ENCODE data around the gene ARHGEF11. TPM values are rescaled to one million over a fixed set of nuclear protein-coding genes. Genes with fewer than 3 reads are reported as not detected.

ARHGEF11 gene
- total and polyA plus RNA-seq, 4 donors: 5.8 to 23.7 (median 9.8) TPM

DNA sequence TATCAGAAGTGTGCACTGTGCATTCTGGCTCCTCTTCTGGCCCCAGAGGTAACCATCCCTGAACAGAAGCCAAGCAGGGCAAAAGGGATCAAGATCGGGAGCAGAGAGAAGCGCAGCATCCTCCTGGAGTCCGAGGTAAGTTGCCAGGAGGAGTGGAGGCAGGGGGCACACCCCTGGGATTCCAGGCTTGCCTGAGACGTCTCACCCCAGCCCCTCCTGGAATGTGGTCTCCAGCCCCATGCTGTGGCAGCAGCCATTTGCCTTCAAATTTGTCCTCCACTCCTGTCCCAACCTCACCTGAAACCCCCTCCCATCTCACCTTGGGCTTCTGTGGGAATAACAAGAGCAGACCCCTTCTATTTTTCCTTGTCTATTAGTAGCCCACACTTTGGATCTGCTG, 115.1 kb downstream of the ARHGEF11 start:
- no peaks in the 10 kb centered on the region for H3K9me3 ChIP-seq (ENCODE audit: control insufficient read depth in 4 of 4, low read length in 3 of 4)
- DNase-seq (ENCODE audit: low spot score): no peak
- no peak for TF ChIP-seq JUND (IDR thresholded peaks at IDR 0.05)
- no peak for TF ChIP-seq RAD21 (IDR thresholded peaks at IDR 0.05)
- TF ChIP-seq TAF1 (conservative IDR thresholded peaks at IDR 0.05): no peak
- TF ChIP-seq YY1 (IDR thresholded peaks at IDR 0.05): no peak
- TF ChIP-seq HNF4A (conservative IDR thresholded peaks at IDR 0.05): no peak
- TF ChIP-seq, protein P1, sequence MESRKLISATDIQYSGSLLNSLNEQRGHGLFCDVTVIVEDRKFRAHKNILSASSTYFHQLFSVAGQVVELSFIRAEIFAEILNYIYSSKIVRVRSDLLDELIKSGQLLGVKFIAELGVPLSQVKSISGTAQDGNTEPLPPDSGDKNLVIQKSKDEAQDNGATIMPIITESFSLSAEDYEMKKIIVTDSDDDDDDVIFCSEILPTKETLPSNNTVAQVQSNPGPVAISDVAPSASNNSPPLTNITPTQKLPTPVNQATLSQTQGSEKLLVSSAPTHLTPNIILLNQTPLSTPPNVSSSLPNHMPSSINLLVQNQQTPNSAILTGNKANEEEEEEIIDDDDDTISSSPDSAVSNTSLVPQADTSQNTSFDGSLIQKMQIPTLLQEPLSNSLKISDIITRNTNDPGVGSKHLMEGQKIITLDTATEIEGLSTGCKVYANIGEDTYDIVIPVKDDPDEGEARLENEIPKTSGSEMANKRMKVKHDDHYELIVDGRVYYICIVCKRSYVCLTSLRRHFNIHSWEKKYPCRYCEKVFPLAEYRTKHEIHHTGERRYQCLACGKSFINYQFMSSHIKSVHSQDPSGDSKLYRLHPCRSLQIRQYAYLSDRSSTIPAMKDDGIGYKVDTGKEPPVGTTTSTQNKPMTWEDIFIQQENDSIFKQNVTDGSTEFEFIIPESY (IDR thresholded peaks at IDR 0.05): no peak
- no peak for TF ChIP-seq GABPA (IDR thresholded peaks at IDR 0.05 in 1 of 2, conservative IDR thresholded peaks at IDR 0.05 in 1 of 2)
- TF ChIP-seq NR2F2 (IDR thresholded peaks at IDR 0.05): no peak
- TF ChIP-seq RXRA (IDR thresholded peaks at IDR 0.05): no peak
- TF ChIP-seq ATF3 (IDR thresholded peaks at IDR 0.05): no peak
- TF ChIP-seq EGR1 (IDR thresholded peaks at IDR 0.05; ENCODE audit: low read depth in 2 of 2): no peak
- TF ChIP-seq MAX (IDR thresholded peaks at IDR 0.05): no peak
- TF ChIP-seq, protein P2, sequence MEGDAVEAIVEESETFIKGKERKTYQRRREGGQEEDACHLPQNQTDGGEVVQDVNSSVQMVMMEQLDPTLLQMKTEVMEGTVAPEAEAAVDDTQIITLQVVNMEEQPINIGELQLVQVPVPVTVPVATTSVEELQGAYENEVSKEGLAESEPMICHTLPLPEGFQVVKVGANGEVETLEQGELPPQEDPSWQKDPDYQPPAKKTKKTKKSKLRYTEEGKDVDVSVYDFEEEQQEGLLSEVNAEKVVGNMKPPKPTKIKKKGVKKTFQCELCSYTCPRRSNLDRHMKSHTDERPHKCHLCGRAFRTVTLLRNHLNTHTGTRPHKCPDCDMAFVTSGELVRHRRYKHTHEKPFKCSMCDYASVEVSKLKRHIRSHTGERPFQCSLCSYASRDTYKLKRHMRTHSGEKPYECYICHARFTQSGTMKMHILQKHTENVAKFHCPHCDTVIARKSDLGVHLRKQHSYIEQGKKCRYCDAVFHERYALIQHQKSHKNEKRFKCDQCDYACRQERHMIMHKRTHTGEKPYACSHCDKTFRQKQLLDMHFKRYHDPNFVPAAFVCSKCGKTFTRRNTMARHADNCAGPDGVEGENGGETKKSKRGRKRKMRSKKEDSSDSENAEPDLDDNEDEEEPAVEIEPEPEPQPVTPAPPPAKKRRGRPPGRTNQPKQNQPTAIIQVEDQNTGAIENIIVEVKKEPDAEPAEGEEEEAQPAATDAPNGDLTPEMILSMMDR (IDR thresholded peaks at IDR 0.05; ENCODE audit: low read depth, low read length, missing input control): no peak
- TF ChIP-seq, protein P3, sequence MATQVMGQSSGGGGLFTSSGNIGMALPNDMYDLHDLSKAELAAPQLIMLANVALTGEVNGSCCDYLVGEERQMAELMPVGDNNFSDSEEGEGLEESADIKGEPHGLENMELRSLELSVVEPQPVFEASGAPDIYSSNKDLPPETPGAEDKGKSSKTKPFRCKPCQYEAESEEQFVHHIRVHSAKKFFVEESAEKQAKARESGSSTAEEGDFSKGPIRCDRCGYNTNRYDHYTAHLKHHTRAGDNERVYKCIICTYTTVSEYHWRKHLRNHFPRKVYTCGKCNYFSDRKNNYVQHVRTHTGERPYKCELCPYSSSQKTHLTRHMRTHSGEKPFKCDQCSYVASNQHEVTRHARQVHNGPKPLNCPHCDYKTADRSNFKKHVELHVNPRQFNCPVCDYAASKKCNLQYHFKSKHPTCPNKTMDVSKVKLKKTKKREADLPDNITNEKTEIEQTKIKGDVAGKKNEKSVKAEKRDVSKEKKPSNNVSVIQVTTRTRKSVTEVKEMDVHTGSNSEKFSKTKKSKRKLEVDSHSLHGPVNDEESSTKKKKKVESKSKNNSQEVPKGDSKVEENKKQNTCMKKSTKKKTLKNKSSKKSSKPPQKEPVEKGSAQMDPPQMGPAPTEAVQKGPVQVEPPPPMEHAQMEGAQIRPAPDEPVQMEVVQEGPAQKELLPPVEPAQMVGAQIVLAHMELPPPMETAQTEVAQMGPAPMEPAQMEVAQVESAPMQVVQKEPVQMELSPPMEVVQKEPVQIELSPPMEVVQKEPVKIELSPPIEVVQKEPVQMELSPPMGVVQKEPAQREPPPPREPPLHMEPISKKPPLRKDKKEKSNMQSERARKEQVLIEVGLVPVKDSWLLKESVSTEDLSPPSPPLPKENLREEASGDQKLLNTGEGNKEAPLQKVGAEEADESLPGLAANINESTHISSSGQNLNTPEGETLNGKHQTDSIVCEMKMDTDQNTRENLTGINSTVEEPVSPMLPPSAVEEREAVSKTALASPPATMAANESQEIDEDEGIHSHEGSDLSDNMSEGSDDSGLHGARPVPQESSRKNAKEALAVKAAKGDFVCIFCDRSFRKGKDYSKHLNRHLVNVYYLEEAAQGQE (IDR thresholded peaks at IDR 0.05): no peak
- TF ChIP-seq FOXA2 (IDR thresholded peaks at IDR 0.05): no peak
- TF ChIP-seq HNF4G (IDR thresholded peaks at IDR 0.05): no peak
- TF ChIP-seq SP1 (IDR thresholded peaks at IDR 0.05): no peak
- no peak overlapping the region for H3K27ac ChIP-seq (ENCODE audit: low read depth in 1 of 2, low read length in 2 of 2)
- 55% methylated on average over 4 of the region's 4 CpGs for WGBS
- H3K9ac ChIP-seq (ENCODE audit: low read depth in 1 of 2, low read length in 2 of 2): no peak overlapping the region
- no peak overlapping the region for H3K4me3 ChIP-seq (ENCODE audit: low read depth in 1 of 3, low read length in 3 of 3)
- peaks cover 5 to 11% (median 5%) of the 10 kb centered on the region in 4 donors for H3K4me1 ChIP-seq (ENCODE audit: control insufficient read depth in 4 of 4, insufficient read depth in 4 of 4, low read length in 3 of 4)
- peaks cover 0 to 9% (median 4%) of the 10 kb centered on the region in 4 donors for H3K27me3 ChIP-seq (ENCODE audit: control insufficient read depth in 4 of 4, insufficient read depth in 4 of 4, low read length in 3 of 4)
- H3K36me3 ChIP-seq (ENCODE audit: control insufficient read depth in 4 of 4, insufficient read depth in 3 of 4, low read depth in 1 of 4, low read length in 3 of 4): peaks cover 0 to 5% (median 2%) of the 10 kb centered on the region in 4 donors
